Measurements from ENCODE around the gene TMEM121B.

Gene TMEM121B

GRCh38 chr22:17159504-17159951, 38.4 kb upstream of the TMEM121B start:
- Histone ChIP-seq H3K27me3 (replicated peaks) (no peaks in the 10 kb centered on the region), H3K4me3 (ENCODE audit: low read depth, low read length) (peak overlapping the region; percentile 80), H3K27ac (peak overlapping the region; percentile 43), H3K36me3 (replicated peaks) (no peaks in the 10 kb centered on the region)
- in situ Hi-C loops (cut with HindIII; ENCODE audit: low pct_ligation_motif_present, low sequenced_read_pairs) = no loop called here
- TF ChIP-seq CTCF (IDR thresholded peaks at IDR 0.05; ENCODE audit: low read depth, low read length, missing control alignments) = no peak
- DNase-seq = peak; percentile 20

GRCh38 chr22:17158568-17159503, 37.7 kb upstream of the TMEM121B start, which contains the start of gene HDHD5:
Gene HDHD5 (minus strand): TSS chr22:17159277. CDS start chr22:17159251, 26 bp downstream.
- no peak for TF ChIP-seq CTCF (IDR thresholded peaks at IDR 0.05; ENCODE audit: low read depth, low read length, missing control alignments)
- in situ Hi-C loops (cut with HindIII; ENCODE audit: low pct_ligation_motif_present, low sequenced_read_pairs) = no loop called here
- Histone ChIP-seq H3K4me3 (ENCODE audit: low read depth, low read length) (peak within 1 kb of the TSS; percentile 80), H3K27ac (peak within 1 kb of the TSS; percentile 43), H3K27me3 (replicated peaks) (no peaks in the 10 kb centered on the region), H3K36me3 (replicated peaks) (no peaks in the 10 kb centered on the region)
- DNase-seq = peak; percentile 63

- no peak for TF ChIP-seq CTCF (IDR thresholded peaks at IDR 0.05; ENCODE audit: low read depth, low read length, missing control alignments)
- DNase-seq = no peak
- H3K4me3 ChIP-seq (ENCODE audit: low read depth, low read length) = peak overlapping the region; percentile 80
- no peak overlapping the region for H3K27ac ChIP-seq
- no peaks in the 10 kb centered on the region for H3K36me3 ChIP-seq (replicated peaks)
- in situ Hi-C loops (cut with HindIII; ENCODE audit: low pct_ligation_motif_present, low sequenced_read_pairs) = no loop called here
- H3K27me3 ChIP-seq (replicated peaks) = no peaks in the 10 kb centered on the region
Observed at GRCh38 chr22:17158176-17158567, 37.0 kb upstream of the TMEM121B start.

GRCh38 chr22:17157714-17158113, 36.6 kb upstream of the TMEM121B start:
- Histone ChIP-seq H3K27me3 (replicated peaks) (no peaks in the 10 kb centered on the region), H3K27ac (no peak overlapping the region), H3K4me3 (ENCODE audit: low read depth, low read length) (no peak overlapping the region), H3K36me3 (replicated peaks) (no peaks in the 10 kb centered on the region)
- no peak for DNase-seq
- in situ Hi-C loops (cut with HindIII; ENCODE audit: low pct_ligation_motif_present, low sequenced_read_pairs) = no loop called here
- TF ChIP-seq CTCF (IDR thresholded peaks at IDR 0.05; ENCODE audit: low read depth, low read length, missing control alignments) = no peak

- H3K27me3 ChIP-seq (replicated peaks) = no peaks in the 10 kb centered on the region
- TF ChIP-seq CTCF (IDR thresholded peaks at IDR 0.05; ENCODE audit: low read depth, low read length, missing control alignments) = no peak
- H3K27ac ChIP-seq = no peak overlapping the region
- no peak overlapping the region for H3K4me3 ChIP-seq (ENCODE audit: low read depth, low read length)
- no peaks in the 10 kb centered on the region for H3K36me3 ChIP-seq (replicated peaks)
- DNase-seq = no peak
- in situ Hi-C loops (cut with HindIII; ENCODE audit: low pct_ligation_motif_present, low sequenced_read_pairs) = no loop called here
Observed at GRCh38 chr22:17155941-17156340, 34.8 kb upstream of the TMEM121B start.

Data from brain microvascular endothelial cell (primary cell).